Measurements from ENCODE around the gene LARGE1.

Gene LARGE1

GRCh38 chr22:33817512-33818127 lies 102.7 kb downstream of the LARGE1 start:
- DNase-seq = no peak

GRCh38 chr22:33812360-33812977 lies 107.8 kb downstream of the LARGE1 start:
- no peak for DNase-seq

DNA sequence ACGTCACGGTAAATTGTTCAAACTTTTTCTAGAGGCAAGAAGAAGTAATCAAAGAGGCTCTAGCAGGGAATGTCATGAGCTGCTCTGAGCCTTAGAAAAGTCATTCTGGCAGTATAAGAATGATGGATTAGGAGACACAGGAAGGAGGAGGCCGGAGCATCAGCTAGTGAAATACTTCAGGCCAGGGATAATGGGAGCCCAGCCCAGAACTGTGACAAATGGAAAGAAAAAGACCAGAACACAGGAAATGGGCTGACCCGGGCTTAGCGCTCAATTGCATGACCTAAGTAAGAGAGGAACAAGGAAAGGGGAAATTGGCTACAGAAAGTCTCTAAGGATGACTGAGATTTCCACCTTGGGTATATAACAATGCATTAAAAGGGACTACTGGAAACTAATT lies 108.6 kb downstream of the LARGE1 start:
- DNase-seq = no peak

DNA sequence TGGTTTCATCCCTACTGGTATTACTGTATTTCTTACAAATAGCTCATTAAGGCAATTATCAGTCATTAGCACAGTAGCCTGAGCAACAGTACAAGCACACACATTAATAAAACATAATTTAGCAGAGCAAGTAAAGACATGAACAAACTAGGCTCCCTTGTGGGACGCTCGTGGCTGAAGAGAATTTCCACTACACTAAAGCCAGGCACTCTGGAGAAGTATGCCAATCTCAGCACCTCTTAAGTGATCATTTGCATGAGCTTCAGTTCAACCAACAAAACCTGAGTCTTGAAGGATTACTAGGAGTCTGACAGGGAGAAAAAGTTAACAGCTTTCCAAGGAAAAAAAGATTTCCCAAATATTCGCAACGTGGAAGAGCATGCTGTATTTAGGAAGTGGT lies 109.1 kb downstream of the LARGE1 start:
- no peak for DNase-seq

DNA sequence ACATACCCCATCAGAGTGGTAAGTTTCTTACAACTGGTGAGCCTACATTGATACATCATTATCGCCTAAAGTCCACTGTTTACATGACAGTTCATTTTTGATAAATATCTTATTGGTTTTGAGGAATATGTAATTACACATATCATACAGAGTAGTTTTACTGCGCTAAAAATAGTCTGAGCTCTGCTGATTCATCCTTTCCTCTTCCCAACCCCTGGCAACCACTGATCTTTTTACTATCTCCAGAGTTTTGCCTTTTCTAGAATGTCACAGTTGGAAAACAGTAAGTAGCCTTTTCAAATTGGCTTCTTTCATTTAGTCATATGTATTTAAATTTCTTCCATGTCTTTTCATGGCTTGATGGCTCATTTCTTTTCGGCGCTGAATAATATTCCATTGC lies 112.8 kb downstream of the LARGE1 start:
- DNase-seq = no peak

- no peak for DNase-seq
Measured at GRCh38 chr22:33806191-33806590, 114.1 kb downstream of the LARGE1 start.

GRCh38 chr22:33803371-33804282 lies 116.6 kb downstream of the LARGE1 start:
- DNase-seq = no peak

DNA sequence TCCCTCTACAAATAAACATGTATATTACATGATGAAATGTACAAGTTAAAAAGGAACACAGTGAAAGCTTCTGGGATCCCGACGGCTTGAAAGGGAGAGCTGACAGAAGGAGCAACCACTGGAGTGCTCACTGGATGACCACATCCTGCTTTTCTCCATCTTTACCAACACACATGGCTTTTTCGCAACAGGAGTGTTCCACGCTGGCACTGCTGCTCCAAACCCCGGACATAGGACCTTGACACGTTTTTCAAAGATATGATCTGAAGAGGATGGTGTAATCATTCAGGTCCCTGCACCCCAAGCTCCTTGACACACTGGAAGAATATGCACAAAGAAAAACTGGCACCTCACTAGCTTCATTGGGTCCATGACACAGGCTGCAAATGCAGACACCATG lies 121.9 kb downstream of the LARGE1 start:
- no peak for DNase-seq

- DNase-seq = no peak
Measured at GRCh38 chr22:33796494-33796893, 123.8 kb downstream of the LARGE1 start.

DNA sequence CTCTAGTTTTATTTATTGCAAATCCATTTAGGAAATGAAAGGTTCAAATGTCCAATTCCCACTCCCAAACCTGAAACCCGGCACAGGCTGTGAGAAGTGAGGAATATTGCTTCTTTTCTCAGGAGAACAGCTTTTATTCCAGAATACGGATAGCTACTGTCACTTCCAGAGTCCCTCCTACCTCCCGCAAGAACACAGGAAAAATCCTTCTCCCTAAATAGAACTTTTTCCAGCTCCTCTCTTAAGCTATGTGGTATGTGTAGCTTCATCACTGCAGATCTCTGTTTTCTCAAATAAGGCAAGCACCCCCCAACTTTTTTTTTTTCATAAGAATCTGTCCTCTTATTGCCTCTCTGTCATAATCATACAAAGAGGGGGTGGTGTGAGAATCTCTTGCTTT lies 126.8 kb downstream of the LARGE1 start:
- DNase-seq = no peak

GRCh38 chr22:33792832-33793231 lies 127.4 kb downstream of the LARGE1 start:
- DNase-seq = no peak

DNA sequence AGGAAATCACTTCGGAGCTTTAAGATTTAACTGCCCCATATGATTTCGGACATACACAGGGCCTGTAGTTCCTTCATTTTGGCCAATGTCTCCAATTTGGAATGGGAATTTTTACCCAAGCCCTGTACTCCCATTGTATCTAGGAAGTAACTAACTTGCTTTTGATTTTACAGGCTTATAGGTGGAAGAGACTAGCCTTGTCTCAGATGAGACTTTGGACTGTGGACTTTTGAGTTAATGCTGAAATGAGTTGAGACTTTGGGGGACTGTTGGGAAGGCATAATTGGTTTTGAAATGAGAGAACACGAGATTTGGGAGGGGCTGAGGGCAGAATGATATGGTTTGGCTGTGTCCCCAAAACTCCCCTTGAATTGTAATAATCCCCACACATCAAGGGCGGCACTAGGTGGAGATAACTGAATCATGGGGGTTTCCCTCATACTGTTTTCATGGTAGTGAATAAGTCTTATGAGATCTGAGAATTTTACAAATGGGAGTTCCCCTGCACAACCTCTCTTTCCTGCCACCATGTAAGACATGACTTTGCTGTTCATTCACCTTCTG lies 130.5 kb downstream of the LARGE1 start:
- DNase-seq = no peak

GRCh38 chr22:33788927-33789326 lies 131.3 kb downstream of the LARGE1 start:
- no peak for DNase-seq

DNA sequence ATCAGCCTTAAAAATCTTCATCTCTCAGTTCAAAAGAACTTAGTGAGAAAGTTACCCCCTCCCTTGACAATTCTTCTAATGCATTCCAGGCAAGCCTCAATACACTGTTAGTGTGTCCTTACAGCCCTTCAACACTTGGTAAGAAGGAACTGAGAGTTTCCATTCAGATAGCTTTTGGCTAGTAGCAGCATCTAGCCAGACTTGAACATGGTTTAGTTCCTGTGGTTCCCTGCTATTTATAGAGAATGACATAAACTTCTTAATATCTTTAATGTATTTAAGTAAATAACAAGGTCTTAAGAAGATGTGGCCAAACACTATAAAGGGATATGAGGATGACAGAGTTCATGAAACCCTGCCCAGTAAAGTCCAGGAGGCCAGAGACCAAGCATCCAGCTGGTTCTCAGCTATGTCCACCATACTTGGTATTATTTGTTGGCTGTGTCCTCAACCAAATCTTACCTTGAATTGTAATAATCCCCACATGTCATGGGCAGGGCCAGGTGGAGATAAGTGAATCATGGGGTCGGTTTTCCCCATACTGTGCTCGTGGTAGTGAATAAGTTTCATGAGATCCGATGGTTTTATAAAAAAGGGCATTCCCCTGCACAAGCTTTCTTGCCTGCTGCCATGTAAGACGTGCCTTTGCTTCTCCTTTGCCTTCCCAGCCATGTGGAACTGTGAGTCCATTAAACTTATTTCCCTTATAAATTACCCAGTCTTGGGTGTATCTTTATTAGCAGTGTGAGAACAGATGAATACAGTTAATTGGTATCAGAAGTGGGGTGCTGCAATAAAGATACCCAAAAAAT lies 132.4 kb downstream of the LARGE1 start:
- DNase-seq = no peak

GRCh38 chr22:33786149-33786548 lies 134.1 kb downstream of the LARGE1 start:
- DNase-seq = no peak

GRCh38 chr22:33785283-33785968 lies 134.8 kb downstream of the LARGE1 start:
- no peak for DNase-seq

- DNase-seq = no peak
Measured at GRCh38 chr22:33781411-33781810, 138.9 kb downstream of the LARGE1 start.

- no peak for DNase-seq
Measured at GRCh38 chr22:33780531-33781136, 139.6 kb downstream of the LARGE1 start.

DNA sequence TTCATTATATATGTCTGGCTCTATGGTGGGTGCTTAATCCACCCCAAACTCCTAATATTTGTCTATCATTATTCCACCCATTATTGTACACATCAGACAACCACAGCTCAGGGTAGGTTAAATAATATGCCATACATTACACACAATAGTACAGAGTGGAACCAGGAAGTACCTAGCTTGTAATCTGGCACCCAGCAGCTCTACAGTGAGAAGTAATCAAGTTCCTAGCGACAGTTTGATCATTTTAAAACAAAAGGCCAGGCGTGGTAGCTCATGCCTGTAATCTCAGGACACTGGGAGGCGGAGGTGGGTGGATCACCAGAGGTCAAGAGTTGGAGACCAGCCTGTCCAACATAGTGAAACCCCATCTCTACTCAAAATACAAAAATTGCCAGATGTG lies 141.0 kb downstream of the LARGE1 start:
- DNase-seq = no peak

DNA sequence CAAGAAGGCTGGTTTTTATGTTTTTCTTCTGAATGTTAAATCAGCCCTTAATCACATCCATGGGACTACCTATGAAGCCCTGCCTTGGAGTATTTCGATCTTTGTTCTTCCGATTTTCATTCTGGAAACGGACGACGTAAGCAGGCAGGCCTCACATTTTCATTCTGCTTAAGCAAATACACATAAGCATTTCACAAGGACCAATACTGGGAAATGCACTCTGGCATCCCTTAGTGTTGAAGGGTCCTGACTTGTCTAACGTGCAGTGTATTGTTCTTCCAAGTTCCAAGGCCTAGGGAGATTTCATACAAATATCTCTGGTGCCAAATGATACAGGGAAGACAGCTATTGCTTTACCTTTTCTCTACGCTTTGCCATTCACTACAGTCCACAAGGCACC lies 143.8 kb downstream of the LARGE1 start:
- DNase-seq = no peak

- no peak for DNase-seq
Measured at GRCh38 chr22:33774781-33775180, 145.5 kb downstream of the LARGE1 start.

DNA sequence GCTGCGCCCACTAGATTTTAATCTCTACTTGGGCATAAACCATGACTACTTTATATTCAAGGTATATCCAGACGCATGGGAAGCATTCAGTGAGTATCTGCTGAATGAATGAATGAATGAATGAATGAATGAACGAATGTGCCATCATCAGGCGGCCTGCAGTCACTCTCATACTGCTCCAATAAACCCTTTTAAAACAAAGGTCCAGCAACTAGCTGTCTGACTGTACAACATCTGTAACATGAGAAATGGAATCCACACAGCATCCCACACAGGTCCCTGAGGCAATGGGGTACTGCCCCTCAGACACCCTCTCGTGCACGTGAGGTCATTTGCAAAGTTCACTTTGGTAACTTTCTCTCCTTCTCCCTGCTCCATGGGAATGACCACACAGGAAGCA lies 147.5 kb downstream of the LARGE1 start:
- DNase-seq = no peak

All from NCI-H2107 (cell line).